Esophagus muscularis mucosa (tissue), 4 donors: ENCODE results near the gene PMVK. TPM values are rescaled to one million over a fixed set of nuclear protein-coding genes. Genes with fewer than 3 reads are reported as not detected.

Experiments used
- DNase-seq: peaks from one replicate; pipeline ENCODE4 v3.0.0-alpha.2; 2017; ENCODE audit errors: extremely low spot score
- H3K27ac ChIP-seq, 4 donors: fragments of 200-600 bp; sonication (generic); replicated peaks in 1 of 4; 1 replicate in 3 of 4; 2 replicates in 1 of 4; pipeline ENCODE4 v1.5.1; 2016 to 2019; ENCODE audit warnings: mild to moderate bottlenecking in 1 of 4
- H3K27me3 ChIP-seq, 4 donors: fragments of 200-600 bp; sonication (generic); one replicate each; pipeline versions ENCODE4 v1.5.1 to v1.6.0; 2016 to 2019
- H3K36me3 ChIP-seq, 4 donors: fragments of 200-600 bp; sonication (generic); one replicate each; pipeline ENCODE4 v1.5.1; 2016 to 2019
- H3K4me1 ChIP-seq, 4 donors: fragments of 200-600 bp; sonication (generic); one replicate each; pipeline ENCODE4 v1.5.1; 2016 to 2019
- H3K4me3 ChIP-seq, 4 donors: fragments of 200-600 bp; sonication (generic); 1 replicate in 2 of 4; 2 replicates in 2 of 4; pipeline ENCODE4 v1.5.1; 2016 to 2019; ENCODE audit warnings: mild to moderate bottlenecking in 4 of 4, moderate library complexity in 1 of 4
- H3K9me3 ChIP-seq, 4 donors: fragments of 200-600 bp; sonication (generic); 1 replicate in 3 of 4; 2 replicates in 1 of 4; pipeline ENCODE4 v1.5.1; 2016 to 2019
- CTCF ChIP-seq, 3 experiments: fragments of 200-600 bp in 2 of 3; fragments of 450-650 bp in 1 of 3; sonication (generic) in 2 of 3; IDR thresholded peaks; one replicate each; pipeline ENCODE4 v1.5.1; 2017 to 2019; ENCODE audit warnings: antibody characterized with exemption in 3 of 3, mild to moderate bottlenecking in 2 of 3, moderate library complexity in 1 of 3
- EP300 ChIP-seq: sonication (generic); formaldehyde crosslinking; IDR thresholded peaks from one replicate; pipeline ENCODE4 v1.6.1; 2017; ENCODE audit warnings: antibody characterized with exemption
- POLR2A ChIP-seq: fragments of 450-650 bp; IDR thresholded peaks from one replicate; pipeline ENCODE4 v1.6.1; 2017; ENCODE audit warnings: antibody characterized with exemption, moderate library complexity, mild to moderate bottlenecking, low read depth
- POLR2AphosphoS5 ChIP-seq, 2 donors: sonication (generic); formaldehyde crosslinking; IDR thresholded peaks; one replicate each; pipeline ENCODE4 v1.6.1; 2017; ENCODE audit warnings: antibody characterized with exemption in 2 of 2
- WGBS: methylation state at CpG from one replicate; pipeline ENCODE4 v1.1.5; 2018; 5-methylcytosine and 5-hydroxymethylcytosine counted together
- intact Hi-C: fragments of 100-400 bp; cut with DNase I; formaldehyde crosslinking; loops from one replicate; pipeline ENCODE4 v1.15.1; 2023
- total RNA-seq, 4 donors: library from RNA; depleted of rRNA; stranded (reverse); fragments of >200 nt; gene quantifications; one replicate each; pipeline versions ENCODE4 v1.1.0 to v1.2.1, GENCODE V29; 2016

PMVK gene
- total RNA-seq, 4 donors from 2014 or later, result 15.9 to 26.2 (median 20.0) TPM

GRCh38 chr1:154937085-154937987 lies 817 bp upstream of the PMVK start:
- Histone ChIP-seq H3K36me3 (peaks cover 0 to 2% (median under 1%) of the 10 kb centered on the region in 4 donors), H3K27me3 (no peaks in the 10 kb centered on the region), H3K4me1 (peaks cover 39 to 66% (median 54%) of the 10 kb centered on the region in 4 donors), H3K9me3 (no peaks in the 10 kb centered on the region), H3K27ac (peak overlapping the region; percentile 94 to 97 (median 96)), H3K4me3 (peak overlapping the region; percentile 67 to 72 (median 70))
- DNase-seq, result peak; percentile 98
- intact Hi-C loops, result loop anchor here (5.0 kb wide), 1 partner anchor 80 kb away; no protein-coding TSS in a partner anchor
- TF ChIP-seq POLR2AphosphoS5 (IDR thresholded peaks at IDR 0.05) (peak; percentile 83 to 94), POLR2A (peak; percentile 29), CTCF (IDR thresholded peaks at IDR 0.05) (peak; percentile 11 to 43 (median 43)), EP300 (peak; percentile 64)
- under 1% methylated on average over 28 of the region's 36 CpGs for WGBS

- 40% methylated on average over 27 of the region's 27 CpGs for WGBS
- peaks cover 27 to 53% (median 43%) of the 10 kb centered on the region in 4 donors for H3K4me1 ChIP-seq
- peaks cover 5 to 14% (median 8%) of the 10 kb centered on the region in 4 donors for H3K36me3 ChIP-seq
- no peak for TF ChIP-seq POLR2AphosphoS5 (IDR thresholded peaks at IDR 0.05)
- TF ChIP-seq EP300, result no peak
- TF ChIP-seq POLR2A, result no peak
- TF ChIP-seq CTCF (IDR thresholded peaks at IDR 0.05), result no peak
- H3K27ac ChIP-seq, result peak overlapping the region; percentile 94 to 97 (median 96)
- intact Hi-C loops, result loop anchor here (5.0 kb wide), 1 partner anchor 81 kb away; no protein-coding TSS in a partner anchor
- H3K4me3 ChIP-seq, result peak overlapping the region; percentile 67 to 72 (median 70)
- H3K27me3 ChIP-seq, result no peaks in the 10 kb centered on the region
- H3K9me3 ChIP-seq, result no peaks in the 10 kb centered on the region
- no peak for DNase-seq
Measured at GRCh38 chr1:154935749-154936554, 567 bp downstream of the PMVK start.

GRCh38 chr1:154934358-154934948 lies 2.1 kb downstream of the PMVK start:
- no peak for DNase-seq
- WGBS, result 94% methylated on average over 5 of the region's 5 CpGs
- H3K36me3 ChIP-seq, result peaks cover 5 to 29% (median 19%) of the 10 kb centered on the region in 4 donors
- TF ChIP-seq EP300, result no peak
- TF ChIP-seq CTCF (IDR thresholded peaks at IDR 0.05), result no peak
- no peak for TF ChIP-seq POLR2A
- TF ChIP-seq POLR2AphosphoS5 (IDR thresholded peaks at IDR 0.05), result no peak
- no peaks in the 10 kb centered on the region for H3K27me3 ChIP-seq
- no peaks in the 10 kb centered on the region for H3K9me3 ChIP-seq
- H3K4me1 ChIP-seq, result peaks cover 18 to 45% (median 32%) of the 10 kb centered on the region in 4 donors
- no peak overlapping the region for H3K27ac ChIP-seq
- H3K4me3 ChIP-seq, result no peak overlapping the region
- intact Hi-C loops, result loop anchor here (5.0 kb wide), 1 partner anchor 382 kb away; no protein-coding TSS in a partner anchor

GRCh38 chr1:154931940-154932487 lies 4.5 kb downstream of the PMVK start:
- no peaks in the 10 kb centered on the region for H3K27me3 ChIP-seq
- DNase-seq, result no peak
- WGBS, result 92% methylated on average over 11 of the region's 11 CpGs
- no peak for TF ChIP-seq POLR2AphosphoS5 (IDR thresholded peaks at IDR 0.05)
- TF ChIP-seq EP300, result no peak
- no peak for TF ChIP-seq POLR2A
- TF ChIP-seq CTCF (IDR thresholded peaks at IDR 0.05), result no peak
- no peak overlapping the region for H3K4me3 ChIP-seq
- peaks cover 7 to 27% (median 18%) of the 10 kb centered on the region in 4 donors for H3K4me1 ChIP-seq
- no peaks in the 10 kb centered on the region for H3K9me3 ChIP-seq
- intact Hi-C loops, result loop anchor here (5.0 kb wide), 1 partner anchor 380 kb away; no protein-coding TSS in a partner anchor
- no peak overlapping the region for H3K27ac ChIP-seq
- peaks cover 5 to 53% (median 42%) of the 10 kb centered on the region in 4 donors for H3K36me3 ChIP-seq
